ENCODE data around the gene PSMC1. TPM values are rescaled to one million over a fixed set of nuclear protein-coding genes. Genes with fewer than 3 reads are reported as not detected.

Gene PSMC1
- total and polyA plus RNA-seq, 2 of the 4 experiments (the other 2 are of a cell fraction) = 181 to 194 TPM

- no peak overlapping the region for H3K18ac ChIP-seq (ENCODE audit: low read depth, low read length)
- no peak for ATAC-seq (ENCODE audit: low read depth)
- no peak overlapping the region for H4K91ac ChIP-seq (ENCODE audit: insufficient read depth, low read depth, low read length)
- no peak overlapping the region for H3K14ac ChIP-seq (replicated peaks; ENCODE audit: low read depth, low read length)
- in situ Hi-C loops (cut with MboI; ENCODE audit: low sequenced_read_pairs) (loop anchor here (25.0 kb wide), 1 partner anchor 866 kb away; no protein-coding TSS in a partner anchor), dilution Hi-C loops (cut with HindIII; ENCODE audit: low sequenced_read_pairs, unreplicated experiment) (no loop called here), intact Hi-C loops (cut with micrococcal nuclease) (no loop called here)
- ChIA-PET CTCF (no interaction called here), POLR2A (ENCODE audit: unreplicated experiment) (no interaction called here)
- no peak overlapping the region for H3K23ac ChIP-seq (ENCODE audit: low read depth, low read length)
- no peak overlapping the region for H2AK5ac ChIP-seq (ENCODE audit: low read depth, low read length)
- H3K9me1 ChIP-seq (ENCODE audit: insufficient read depth, low read length) = peaks cover 7% of the 10 kb centered on the region; the same call in 1 of the 2 replicates
- no peak for DNase-seq
- H3K9me3 ChIP-seq (ENCODE audit: control insufficient read depth, insufficient read depth, low read length) = no peaks in the 10 kb centered on the region; the same call in 1 of the 2 replicates
- peaks cover 15% of the 10 kb centered on the region for H3K36me3 ChIP-seq (ENCODE audit: control insufficient read depth, insufficient read depth, low read length)
- H2BK15ac ChIP-seq (ENCODE audit: low read depth, low read length) = no peak overlapping the region
- H3K9ac ChIP-seq (ENCODE audit: low read depth, low read length) = no peak overlapping the region
- H2BK5ac ChIP-seq (ENCODE audit: low read depth, low read length, poor library complexity, severe bottlenecking) = no peak overlapping the region
- no peak overlapping the region for H3K4ac ChIP-seq (ENCODE audit: low read depth, low read length)
- no peak overlapping the region for H4K8ac ChIP-seq (ENCODE audit: low read depth in 2 of 2, low read length in 2 of 2)
- H4K5ac ChIP-seq (ENCODE audit: low read depth, low read length) = no peak overlapping the region
- no peak overlapping the region for H3K27ac ChIP-seq (ENCODE audit: insufficient read depth, low read length)
- H3K79me1 ChIP-seq (ENCODE audit: low read depth in 1 of 2, low read length in 2 of 2) = peaks cover 0 to 10% of the 10 kb centered on the region in 2 experiments; a peak in 3 of 4 replicates
- H3K56ac ChIP-seq (ENCODE audit: extremely low read depth, insufficient read depth, low read length) = no peak overlapping the region
- no peak overlapping the region for H2BK20ac ChIP-seq (ENCODE audit: low read depth, low read length)
- peaks cover 3% of the 10 kb centered on the region; the same call in 1 of the 2 replicates for H3K4me1 ChIP-seq (ENCODE audit: control insufficient read depth, insufficient read depth, low read length)
- H4K20me1 ChIP-seq (ENCODE audit: insufficient read depth, low read length) = no peaks in the 10 kb centered on the region
- no peak overlapping the region for H2BK120ac ChIP-seq (ENCODE audit: low read depth, low read length)
- WGBS, 2 experiments (ENCODE audit: extremely low coverage in 2 of 2, insufficient read length in 1 of 2) = 93% methylated on average over 3 of the region's 7 CpGs; no CpG with 5 or more reads in 1 of the 2 experiments
- no peaks in the 10 kb centered on the region for H3K27me3 ChIP-seq (ENCODE audit: control insufficient read depth, insufficient read depth, low read length)
- H2AFZ ChIP-seq (replicated peaks; ENCODE audit: low read length, poor library complexity) = no peak overlapping the region
- H3K4me3 ChIP-seq (ENCODE audit: insufficient read depth, low read depth, low read length) = no peak overlapping the region
- no peak overlapping the region for H2AK9ac ChIP-seq (replicated peaks; ENCODE audit: low read depth, low read length, poor library complexity)
- no peak overlapping the region for H3K4me2 ChIP-seq (ENCODE audit: low read depth, low read length)
- no TSS peak for BruUV-seq (replicated peaks)
- TF ChIP-seq RAD21 (IDR thresholded peaks at IDR 0.05; ENCODE audit: low read length) = no peak
- TF ChIP-seq MAFK (IDR thresholded peaks at IDR 0.05; ENCODE audit: low read depth, low read length) = no peak
- no peak for TF ChIP-seq CHD1 (IDR thresholded peaks at IDR 0.05; ENCODE audit: low read depth, low read length)
- TF ChIP-seq USF2 (IDR thresholded peaks at IDR 0.05; ENCODE audit: low read depth, low read length) = no peak
- no peak for TF ChIP-seq FOS (IDR thresholded peaks at IDR 0.05; ENCODE audit: low read depth, low read length)
- TF ChIP-seq NFE2L2 (IDR thresholded peaks at IDR 0.05; ENCODE audit: low read depth, low read length) = no peak
- TF ChIP-seq ELK1 (IDR thresholded peaks at IDR 0.05; ENCODE audit: borderline replicate concordance, low read depth, low read length) = no peak
- TF ChIP-seq SMC3 (IDR thresholded peaks at IDR 0.05; ENCODE audit: low read depth, low read length) = no peak
- TF ChIP-seq RCOR1 (IDR thresholded peaks at IDR 0.05; ENCODE audit: insufficient replicate concordance, low read length) = no peak
- TF ChIP-seq RFX5 (IDR thresholded peaks at IDR 0.05; ENCODE audit: low read depth, low read length) = no peak
- TF ChIP-seq MAZ (IDR thresholded peaks at IDR 0.05; ENCODE audit: borderline replicate concordance, low read depth, low read length) = no peak
- no peak for TF ChIP-seq POLR2A (IDR thresholded peaks at IDR 0.05; ENCODE audit: low read depth, low read length)
- no peak for TF ChIP-seq BHLHE40 (IDR thresholded peaks at IDR 0.05; ENCODE audit: low read depth, low read length)
- no peak for TF ChIP-seq CEBPB (IDR thresholded peaks at IDR 0.05; ENCODE audit: low read depth, low read length)
- no peak for TF ChIP-seq CTCF (conservative IDR thresholded peaks at IDR 0.05; ENCODE audit: low read depth, low read length)
- TF ChIP-seq MXI1 (IDR thresholded peaks at IDR 0.05; ENCODE audit: borderline replicate concordance, low read depth, low read length) = no peak
These were observed 40.3 kb downstream of the PSMC1 start for GRCh38 chr14:90296641-90297040.

Measured in IMR-90 (cell line).